ENCODE data around the gene SNAPC3. TPM values are rescaled to one million over a fixed set of nuclear protein-coding genes. Genes with fewer than 3 reads are reported as not detected.

The SNAPC3 gene
- total and polyA plus RNA-seq, 2 donors (not counting 3 experiments of a cell fraction or from before 2014, with no cell fraction given): 15.2 to 32.6 TPM

GRCh38 chr9:15421990-15422371 lies 695 bp upstream of the SNAPC3 start:
- Histone ChIP-seq H3K9me1 (replicated peaks; ENCODE audit: control insufficient read depth, extremely low read depth, insufficient read depth, low read length) (no peaks in the 10 kb centered on the region), H3K4me2 (ENCODE audit: insufficient read depth, low read length) (peak overlapping the region; percentile 97), H3K4me3 (replicated peaks in 1 of 3; ENCODE audit: insufficient read depth in 1 of 3, low read depth in 1 of 3, low read length in 3 of 3) (peak overlapping the region; percentile 56 to 100 (median 94)), H3K4me1 (ENCODE audit: control insufficient read depth, extremely low read depth, insufficient read depth, low read length) (peaks cover 11% of the 10 kb centered on the region), H3K27ac (ENCODE audit: insufficient read depth, low read depth, low read length) (peak overlapping the region; percentile 80), H3K79me2 (ENCODE audit: control insufficient read depth, insufficient read depth, low read length) (peaks cover 42% of the 10 kb centered on the region), H3K9ac (replicated peaks; ENCODE audit: extremely low read depth, insufficient read depth, low read length) (peak overlapping the region; percentile 89), H4K20me1 (replicated peaks; ENCODE audit: control insufficient read depth, extremely low read depth, insufficient read depth, low read length) (peaks cover 2% of the 10 kb centered on the region), H3K9me3 (replicated peaks; ENCODE audit: control insufficient read depth, insufficient read depth, low read length) (no peaks in the 10 kb centered on the region), H2AFZ (ENCODE audit: low read depth, low read length) (peak overlapping the region; percentile 95), H3K27me3 (ENCODE audit: control insufficient read depth in 2 of 2, insufficient read depth in 2 of 2, low read length in 2 of 2) (no peaks in the 10 kb centered on the region), H3K36me3 (ENCODE audit: control insufficient read depth in 2 of 2, extremely low read depth in 1 of 2, insufficient read depth in 2 of 2, low read length in 2 of 2) (peaks cover 3 to 7% of the 10 kb centered on the region in 2 experiments)
- DNase-seq (ENCODE audit: low read depth, low spot score) (no peak), FAIRE-seq (no peak)
- dilution Hi-C loops (cut with MboI; ENCODE audit: extremely low pct_ligation_motif_present, low sequenced_read_pairs) (no loop called here), intact Hi-C loops (cut with micrococcal nuclease) (loop anchor here (1.0 to 5.0 kb wide), 9 partner anchors 115 to 430 kb away; partner anchors contain the start of genes CCDC171 and TTC39B)
- CTCF ChIA-PET: interaction anchor here (2.4 kb wide), 1 partner anchor 144 kb away, joined by 9 read pairs; no protein-coding TSS in a partner anchor
- TSS peak; percentile 95 for BruUV-seq (replicated peaks)
- POLR2A ChIA-PET: no interaction called here
- TF ChIP-seq FOS (IDR thresholded peaks at IDR 0.05; ENCODE audit: borderline replicate concordance, insufficient read depth, low read length): no peak
- TF ChIP-seq CTCF (IDR thresholded peaks at IDR 0.05; ENCODE audit: extremely low read depth in 1 of 2, insufficient read depth in 1 of 2, low read depth in 1 of 2, low read length in 2 of 2): no peak
- no peak for TF ChIP-seq JUN (IDR thresholded peaks at IDR 0.05; ENCODE audit: borderline replicate concordance, insufficient read depth, insufficient read length, low read depth)
- TF ChIP-seq GATA2 (IDR thresholded peaks at IDR 0.05; ENCODE audit: insufficient read depth, insufficient read length, low read depth, low read length): no peak
- no peak for TF ChIP-seq POLR2AphosphoS5 (IDR thresholded peaks at IDR 0.05; ENCODE audit: insufficient read depth, low read depth, low read length)
- no peak for TF ChIP-seq MYC (IDR thresholded peaks at IDR 0.05; ENCODE audit: low read depth, low read length)
- no peak for TF ChIP-seq MAX (IDR thresholded peaks at IDR 0.05; ENCODE audit: insufficient read depth, insufficient read length)
- TF ChIP-seq POLR2A (IDR thresholded peaks at IDR 0.05; ENCODE audit: low read depth, low read length): no peak
- TF ChIP-seq EZH2 (IDR thresholded peaks at IDR 0.05; ENCODE audit: borderline replicate concordance, low read depth, low read length, severe bottlenecking): no peak
